CD4-positive, alpha-beta memory T cell (primary cell): ENCODE results near the gene MEI4. TPM values are rescaled to one million over a fixed set of nuclear protein-coding genes. Genes with fewer than 3 reads are reported as not detected.
"Not testable (repeated sequence)": the region's sequence is repeated elsewhere in the genome, so short reads cannot be mapped to it uniquely, and the experiment has no call there.

Experiments
- CTCF ChIA-PET: fragments of 350-600 bp; sonication (Branson Sonifier 250); formaldehyde crosslinking; loops from one replicate; lab custom pipeline; 2021; ENCODE audit warnings: inconsistent platforms; ENCODE audit not compliant: partially characterized antibody; lab: Charles Lee
- POLR2A ChIA-PET: fragments of 350-600 bp; sonication (Branson Sonifier 250); formaldehyde crosslinking; loops from one replicate; lab custom pipeline; 2021; ENCODE audit not compliant: partially characterized antibody; lab: Charles Lee
- DNase-seq, 5 donors: peaks; one replicate each; pipeline versions ENCODE4 v3.0.0 to v3.0.0-alpha.2; 2020 to 2022; ENCODE audit warnings: mixed read lengths in 1 of 5
- H3K27ac ChIP-seq: one replicate; pipeline ENCODE4 v1.7.0; 2013; ENCODE audit warnings: low read depth, low read length
- H3K27me3 ChIP-seq: 2 replicates; pipeline ENCODE4 v1.7.0; 2013; ENCODE audit warnings: mild to moderate bottlenecking, low read length, moderate library complexity; ENCODE audit not compliant: insufficient read depth
- H3K36me3 ChIP-seq: 2 replicates; pipeline ENCODE4 v1.7.0; 2013; ENCODE audit warnings: mild to moderate bottlenecking, low read length, moderate library complexity; ENCODE audit not compliant: insufficient read depth
- H3K4me1 ChIP-seq: 2 replicates; pipeline ENCODE4 v1.7.0; 2013; ENCODE audit warnings: mild to moderate bottlenecking, low read length, moderate library complexity; ENCODE audit not compliant: insufficient read depth
- H3K4me3 ChIP-seq, 2 donors: one replicate each; pipeline ENCODE4 v1.7.0; 2013; ENCODE audit warnings: low read length in 2 of 2, mild to moderate bottlenecking in 1 of 2
- H3K9me3 ChIP-seq, 2 donors: one replicate each; pipeline ENCODE4 v1.7.0; 2013; ENCODE audit warnings: low read length in 2 of 2, control low read depth in 1 of 2; ENCODE audit not compliant: control insufficient read depth in 1 of 2
- H3K27ac Mint-ChIP-seq, 7 donors: one replicate each; pipeline ENCODE4 v1.8.0; 2020 to 2021; ENCODE audit warnings: mixed read lengths in 7 of 7, mild to moderate bottlenecking in 6 of 7, inconsistent platforms in 3 of 7, moderate library complexity in 3 of 7
- H3K27me3 Mint-ChIP-seq, 2 donors: one replicate each; pipeline ENCODE4 v1.8.0; 2020 to 2021; ENCODE audit warnings: mixed read lengths in 2 of 2
- H3K36me3 Mint-ChIP-seq, 2 donors: one replicate each; pipeline ENCODE4 v1.8.0; 2020 to 2021; ENCODE audit warnings: mixed read lengths in 2 of 2, inconsistent platforms in 1 of 2, mild to moderate bottlenecking in 1 of 2
- H3K4me1 Mint-ChIP-seq, 4 donors: one replicate each; pipeline ENCODE4 v1.8.0; 2020 to 2021; ENCODE audit warnings: mixed read lengths in 4 of 4, mild to moderate bottlenecking in 1 of 4
- H3K4me3 Mint-ChIP-seq, 8 donors: one replicate each; pipeline ENCODE4 v1.8.0; 2020 to 2021; ENCODE audit warnings: mixed read lengths in 8 of 8, mild to moderate bottlenecking in 7 of 8, moderate library complexity in 6 of 8, inconsistent platforms in 3 of 8
- H3K9me3 Mint-ChIP-seq, 8 donors: one replicate each; pipeline ENCODE4 v1.8.0; 2020 to 2021; ENCODE audit warnings: mixed read lengths in 8 of 8, mild to moderate bottlenecking in 5 of 8, inconsistent platforms in 3 of 8, moderate library complexity in 1 of 8
- intact Hi-C: fragments of 100-400 bp; cut with micrococcal nuclease; formaldehyde crosslinking; loops from one replicate; pipeline ENCODE4 v1.15.1; 2023
- polyA plus RNA-seq, 2 donors: library from polyadenylated mRNA; unstranded; fragments of 300-500 nt; fragmentation: Illumina TruSeq; gene quantifications; one replicate each; pipeline ENCODE4 v1.2.3, GENCODE V29; 2021
- total RNA-seq, 2 experiments: library from RNA; stranded (reverse); gene quantifications; one replicate each; pipeline ENCODE4 v1.2.3, GENCODE V29; 2021

The MEI4 gene
- total and polyA plus RNA-seq, 4 experiments from 2014 or later: not detected

- DNase-seq, H3K27me3 ChIP-seq, H3K4me1 ChIP-seq, POLR2A ChIA-PET, H3K27me3 Mint-ChIP-seq, intact Hi-C loops, H3K4me3 ChIP-seq, H3K27ac Mint-ChIP-seq, H3K36me3 Mint-ChIP-seq, H3K4me3 Mint-ChIP-seq, H3K36me3 ChIP-seq, H3K9me3 ChIP-seq, H3K27ac ChIP-seq, CTCF ChIA-PET, H3K4me1 Mint-ChIP-seq: not testable (repeated sequence)
- peaks cover 0 to 16% (median 5%) of the 10 kb centered on the region in 8 donors for H3K9me3 Mint-ChIP-seq
Measured at GRCh38 chr6:77736010-77736409, 83.2 kb downstream of the MEI4 start.

DNA sequence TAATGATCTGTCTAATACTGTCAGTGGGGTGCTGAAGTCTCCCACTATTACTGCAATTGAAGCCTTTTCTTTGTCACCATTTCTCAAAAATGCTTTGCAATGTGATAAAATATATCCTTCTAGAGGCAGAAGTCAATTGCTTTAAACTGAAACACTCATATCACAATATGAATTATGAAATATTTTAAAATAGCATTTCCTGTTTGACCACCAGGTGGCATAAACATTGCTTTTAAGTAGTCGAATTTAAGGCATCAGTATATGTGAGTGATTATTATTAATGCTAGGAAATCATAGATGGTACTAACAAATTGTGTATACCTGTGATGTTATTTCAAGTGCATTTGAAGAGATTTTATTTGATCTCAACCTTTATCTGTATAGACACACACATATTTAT lies 87.5 kb downstream of the MEI4 start:
- POLR2A ChIA-PET: no interaction called here
- Histone ChIP-seq H3K4me1 (no peaks in the 10 kb centered on the region), H3K27me3 (no peaks in the 10 kb centered on the region), H3K9me3 (no peaks in the 10 kb centered on the region), H3K4me3 (no peak overlapping the region), H3K36me3 (no peaks in the 10 kb centered on the region), H3K27ac (no peak overlapping the region)
- DNase-seq: no peak
- Mint-ChIP-seq H3K4me1 (no peaks in the 10 kb centered on the region), H3K27me3 (no peaks in the 10 kb centered on the region), H3K36me3 (no peaks in the 10 kb centered on the region), H3K9me3 (peaks cover 0 to 11% (median 3%) of the 10 kb centered on the region in 8 donors), H3K4me3 (no peak overlapping the region), H3K27ac (no peak overlapping the region)
- intact Hi-C loops: loop anchor here (5.0 kb wide), 1 partner anchor 1507 kb away; no protein-coding TSS in a partner anchor
- CTCF ChIA-PET: no interaction called here

- POLR2A ChIA-PET, H3K36me3 Mint-ChIP-seq, H3K4me3 ChIP-seq: not testable (repeated sequence)
Measured at GRCh38 chr6:77752156-77752555, 99.3 kb downstream of the MEI4 start.

GRCh38 chr6:77762386-77762785 lies 109.5 kb downstream of the MEI4 start:
- Mint-ChIP-seq H3K9me3 (peaks cover 0 to 9% (median 2%) of the 10 kb centered on the region in 8 donors), H3K4me1 (no peaks in the 10 kb centered on the region), H3K27ac (no peak overlapping the region), H3K4me3 (no peak overlapping the region), H3K36me3 (no peaks in the 10 kb centered on the region), H3K27me3 (no peaks in the 10 kb centered on the region)
- H3K27ac ChIP-seq: no peak overlapping the region
- H3K4me3 ChIP-seq: no peak overlapping the region
- POLR2A ChIA-PET: no interaction called here
- no peaks in the 10 kb centered on the region for H3K4me1 ChIP-seq
- intact Hi-C loops: no loop called here
- no peaks in the 10 kb centered on the region for H3K27me3 ChIP-seq
- no peaks in the 10 kb centered on the region for H3K36me3 ChIP-seq
- CTCF ChIA-PET: no interaction called here
- no peaks in the 10 kb centered on the region for H3K9me3 ChIP-seq
- DNase-seq: no peak

More at GRCh38 chr6:77752156-77752555, 99.3 kb downstream of the MEI4 start:
- DNase-seq, H3K4me1 Mint-ChIP-seq, H3K4me1 ChIP-seq, intact Hi-C loops, H3K9me3 ChIP-seq, H3K36me3 ChIP-seq, H3K27me3 ChIP-seq, H3K4me3 Mint-ChIP-seq, H3K27ac Mint-ChIP-seq, H3K27me3 Mint-ChIP-seq, H3K27ac ChIP-seq, CTCF ChIA-PET: not testable (repeated sequence)
- peaks cover 2 to 16% (median 6%) of the 10 kb centered on the region in 8 donors for H3K9me3 Mint-ChIP-seq

DNA sequence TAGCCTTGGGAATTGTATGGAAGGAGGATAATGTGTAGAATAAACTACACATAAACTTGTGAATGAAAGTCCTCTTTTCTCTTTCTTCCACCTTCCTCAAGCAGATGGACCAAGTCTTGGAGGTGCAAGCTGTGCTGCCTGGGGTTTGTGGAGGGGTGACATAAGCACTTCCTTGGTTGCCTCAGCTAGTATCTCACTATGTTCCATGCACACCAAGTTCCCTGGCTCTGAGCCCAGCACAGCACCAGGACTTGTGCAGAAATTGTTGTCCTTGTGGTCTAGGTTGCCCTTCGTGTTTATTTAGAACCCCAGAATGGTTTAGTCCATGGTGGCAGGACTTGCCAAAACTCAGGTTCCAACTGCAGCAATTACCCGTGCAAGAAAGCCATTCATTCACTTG lies 110.3 kb downstream of the MEI4 start:
- Histone ChIP-seq H3K4me3 (no peak overlapping the region), H3K9me3 (no peaks in the 10 kb centered on the region), H3K27me3 (no peaks in the 10 kb centered on the region), H3K27ac (no peak overlapping the region), H3K4me1 (no peaks in the 10 kb centered on the region), H3K36me3 (no peaks in the 10 kb centered on the region)
- no peak overlapping the region for H3K27ac Mint-ChIP-seq
- no peaks in the 10 kb centered on the region for H3K4me1 Mint-ChIP-seq
- H3K9me3 Mint-ChIP-seq: peaks cover 0 to 9% (median 2%) of the 10 kb centered on the region in 8 donors
- POLR2A ChIA-PET: no interaction called here
- DNase-seq: no peak
- no peaks in the 10 kb centered on the region for H3K27me3 Mint-ChIP-seq
- no peaks in the 10 kb centered on the region for H3K36me3 Mint-ChIP-seq
- CTCF ChIA-PET: no interaction called here
- intact Hi-C loops: no loop called here
- H3K4me3 Mint-ChIP-seq: no peak overlapping the region

- Mint-ChIP-seq H3K4me3 (no peak overlapping the region), H3K9me3 (peaks cover 0 to 6% (median under 1%) of the 10 kb centered on the region in 8 donors), H3K36me3 (no peaks in the 10 kb centered on the region), H3K4me1 (no peaks in the 10 kb centered on the region), H3K27ac (no peak overlapping the region), H3K27me3 (no peaks in the 10 kb centered on the region)
- no peak for DNase-seq
- Histone ChIP-seq H3K4me3 (no peak overlapping the region), H3K27me3 (no peaks in the 10 kb centered on the region), H3K27ac (no peak overlapping the region), H3K4me1 (no peaks in the 10 kb centered on the region), H3K36me3 (no peaks in the 10 kb centered on the region), H3K9me3 (no peaks in the 10 kb centered on the region)
- ChIA-PET POLR2A (no interaction called here), CTCF (no interaction called here)
- intact Hi-C loops: no loop called here
Measured at GRCh38 chr6:77764364-77764763, 111.5 kb downstream of the MEI4 start.

GRCh38 chr6:77773157-77773822 lies 120.5 kb downstream of the MEI4 start:
- no peak overlapping the region for H3K27ac ChIP-seq
- Mint-ChIP-seq H3K4me1 (no peaks in the 10 kb centered on the region), H3K36me3 (no peaks in the 10 kb centered on the region), H3K4me3 (no peak overlapping the region), H3K9me3 (peaks cover 2 to 8% (median 4%) of the 10 kb centered on the region in 8 donors), H3K27me3 (peaks cover 0 to 2% of the 10 kb centered on the region in 2 donors), H3K27ac (no peak overlapping the region)
- no peak overlapping the region for H3K4me3 ChIP-seq
- POLR2A ChIA-PET: no interaction called here
- H3K4me1 ChIP-seq: no peaks in the 10 kb centered on the region
- no peaks in the 10 kb centered on the region for H3K27me3 ChIP-seq
- CTCF ChIA-PET: no interaction called here
- DNase-seq: no peak
- no peaks in the 10 kb centered on the region for H3K9me3 ChIP-seq
- intact Hi-C loops: no loop called here
- no peaks in the 10 kb centered on the region for H3K36me3 ChIP-seq
